HCT116 (cell line): ENCODE measurements around the gene PPP1R1C. TPM values are rescaled to one million over a fixed set of nuclear protein-coding genes. Genes with fewer than 3 reads are reported as not detected.

Experiments
- ATAC-seq: fragments of 200-7000 bp; cut with Tn5 transposase; 2 replicates; pipeline ENCODE4 v1.9.1; 2020; ENCODE audit warnings: mild to moderate bottlenecking, moderate library complexity
- BruUV-seq: library from RNA; stranded (reverse); fragments of 400-500 nt; replicated peaks from 2 replicates; lab custom pipeline; 2021; lab: Mats Ljungman, UMichigan
- CTCF ChIA-PET: fragments of 300-600 bp; sonication (Branson Sonifier 250); formaldehyde crosslinking; loops from one replicate; lab custom pipeline; 2021; ENCODE audit warnings: antibody characterized with exemption; lab: Charles Lee
- POLR2A ChIA-PET: fragments of 300-600, 350-600 bp; sonication (Branson Sonifier 250); formaldehyde crosslinking; loops from one replicate; lab custom pipeline; 2021; ENCODE audit warnings: antibody characterized with exemption; lab: Charles Lee
- RAD21 ChIA-PET, 2 experiments: fragments of 300-600 bp; sonication (Branson Sonifier 250); formaldehyde crosslinking; loops; one replicate each; lab custom pipeline; 2023; ENCODE audit warnings: low total read pairs in 2 of 2; ENCODE audit not compliant: uncharacterized antibody in 2 of 2, unreplicated experiment in 2 of 2, low non-redundant PET in 1 of 2; lab: Charles Lee
- DNase-seq: peaks from one replicate; pipeline ENCODE4 v3.0.0-alpha.2; 2010; ENCODE audit warnings: low read depth, low spot score
- H2AFZ ChIP-seq: fragments of 200-600 bp; shearing (Covaris generic), sonication (generic); 2 replicates; pipeline ENCODE4 v1.6.1; 2017; ENCODE audit warnings: low read depth, mixed run types, mixed read lengths, antibody characterized with exemption, low read length; ENCODE audit not compliant: poor library complexity, severe bottlenecking
- H3K27ac ChIP-seq: 2 replicates; pipeline ENCODE4 v1.5.1; 2012; ENCODE audit warnings: low read depth, low read length
- H3K27me3 ChIP-seq: fragments of 200-600 bp; sonication (generic); 2 replicates; pipeline ENCODE4 v1.6.1; 2016; ENCODE audit warnings: mixed run types, low read length, mixed read lengths; ENCODE audit not compliant: insufficient read depth
- H3K36me3 ChIP-seq, 2 experiments: fragments of 200-500 bp in 1 of 2; fragments of 200-600 bp in 1 of 2; sonication (Bioruptor generic) in 1 of 2; sonication (generic) in 1 of 2; 2 replicates each; pipeline versions ENCODE4 v1.5.1 to v1.6.1; 2014 to 2016; ENCODE audit warnings: low read length in 2 of 2, inconsistent platforms in 1 of 2, mixed read lengths in 1 of 2, mixed run types in 1 of 2; ENCODE audit not compliant: insufficient read depth in 2 of 2, control insufficient read depth in 1 of 2
- H3K4me1 ChIP-seq, 2 experiments: fragments of 200-600 bp in 1 of 2; sonication (generic) in 1 of 2; 2 replicates each; pipeline versions ENCODE4 v1.5.1 to v1.6.1; 2012 to 2017; ENCODE audit warnings: low read length in 2 of 2, inconsistent platforms in 1 of 2, mild to moderate bottlenecking in 1 of 2, mixed read lengths in 1 of 2, mixed run types in 1 of 2, moderate library complexity in 1 of 2; ENCODE audit not compliant: insufficient read depth in 2 of 2, control insufficient read depth in 1 of 2
- H3K4me2 ChIP-seq: fragments of 200-600 bp; sonication (generic); 2 replicates; pipeline ENCODE4 v1.6.1; 2017; ENCODE audit warnings: mixed run types, low read length, mixed read lengths
- H3K4me3 ChIP-seq, 2 experiments: fragments of 200-600 bp in 1 of 2; sonication (generic) in 1 of 2; replicated peaks in 1 of 2; 2 replicates each; pipeline ENCODE4 v1.5.1; 2011 to 2016; ENCODE audit warnings: low read length in 2 of 2, control low read depth in 1 of 2, low read depth in 1 of 2, mild to moderate bottlenecking in 1 of 2, mixed read lengths in 1 of 2, mixed run types in 1 of 2
- H3K79me2 ChIP-seq: fragments of 200-600 bp; sonication (generic); 2 replicates; pipeline ENCODE4 v1.6.1; 2017; ENCODE audit warnings: mild to moderate bottlenecking, mixed run types, low read length, moderate library complexity, mixed read lengths; ENCODE audit not compliant: insufficient read depth
- H3K9ac ChIP-seq: fragments of 200-600 bp; sonication (generic); 2 replicates; pipeline ENCODE4 v1.6.1; 2016; ENCODE audit warnings: low read length, mixed read lengths
- H3K9me2 ChIP-seq: fragments of 200-600 bp; sonication (generic), shearing (Covaris generic); 2 replicates; pipeline ENCODE4 v1.6.1; 2017; ENCODE audit warnings: mixed run types, mild to moderate bottlenecking, moderate library complexity; ENCODE audit not compliant: insufficient read depth
- H3K9me3 ChIP-seq, 2 experiments: fragments of 200-500 bp in 1 of 2; fragments of 200-600 bp in 1 of 2; sonication (Bioruptor generic) in 1 of 2; sonication (generic) in 1 of 2; 2 replicates each; pipeline ENCODE4 v1.6.1; 2014 to 2017; ENCODE audit warnings: low read length in 2 of 2, mixed read lengths in 2 of 2, inconsistent platforms in 1 of 2, low read depth in 1 of 2, mild to moderate bottlenecking in 1 of 2, mixed run types in 1 of 2, moderate library complexity in 1 of 2; ENCODE audit not compliant: control insufficient read depth in 1 of 2, insufficient read depth in 1 of 2
- H4K20me1 ChIP-seq: fragments of 200-600 bp; sonication (generic), shearing (Covaris generic); 2 replicates; pipeline ENCODE4 v1.6.1; 2017; ENCODE audit warnings: mixed run types, mild to moderate bottlenecking, moderate library complexity; ENCODE audit not compliant: insufficient read depth
- FOSL1 ChIP-seq: IDR thresholded peaks from 2 replicates; pipeline ENCODE4 v1.6.1; 2012; ENCODE audit warnings: low read depth
- ZFX ChIP-seq: fragments of 450-650 bp; IDR thresholded peaks from 2 replicates; pipeline ENCODE4 v1.6.1; 2017
- intact Hi-C: fragments of 100-400 bp; cut with micrococcal nuclease; formaldehyde crosslinking; loops from 2 replicates; pipeline ENCODE4 v1.10.0; 2022
- total RNA-seq: library from RNA; stranded (reverse); gene quantifications from one replicate; pipeline ENCODE4 v1.2.1, GENCODE V29; 2021; ENCODE audit not compliant: unreplicated experiment
- TF ChIP-seq, protein P1 (sequence below): IDR thresholded peaks from 2 replicates; pipeline ENCODE4 v1.6.1; 2012; ENCODE audit warnings: low read depth
- TF ChIP-seq, protein P2 (sequence below): IDR thresholded peaks from 2 replicates; pipeline ENCODE4 v1.6.1; 2012

The PPP1R1C gene
- total RNA-seq, 1 experiment from 2014 or later: 17.8 TPM

DNA sequence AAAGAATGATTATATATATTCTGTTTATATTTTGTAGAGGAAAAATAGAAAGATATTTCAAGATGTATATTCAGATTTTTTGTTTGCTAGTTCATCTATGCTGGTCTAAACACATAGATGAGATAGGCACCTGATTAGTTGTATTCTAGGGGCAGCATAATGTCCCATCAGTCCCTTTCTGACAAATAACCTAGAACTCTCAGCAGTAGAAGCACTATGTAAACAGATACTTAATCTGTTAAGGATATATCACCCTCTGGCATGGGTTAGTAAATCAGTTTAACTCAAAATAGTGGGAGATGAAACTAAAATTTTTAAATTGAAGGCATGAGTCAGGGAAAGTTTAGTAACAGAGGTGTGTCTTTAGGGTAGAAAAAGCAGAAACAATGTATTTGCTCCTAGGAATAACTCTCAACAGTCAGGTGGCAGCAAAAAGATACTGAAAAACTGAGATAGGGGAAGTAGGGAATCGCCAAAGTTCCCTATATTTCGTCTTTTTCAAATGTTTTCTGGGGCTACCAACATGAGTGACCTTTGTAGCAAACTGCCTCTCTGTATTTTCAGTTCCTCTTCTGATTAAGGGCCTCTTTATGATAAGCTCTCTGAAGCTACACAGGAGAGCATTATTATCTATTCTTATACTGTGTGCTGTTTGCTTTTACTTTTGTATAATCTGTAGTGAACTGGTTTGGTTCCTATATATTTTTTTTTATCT is 5.7 kb downstream of the PPP1R1C start (continued):
- TF ChIP-seq, protein P1, sequence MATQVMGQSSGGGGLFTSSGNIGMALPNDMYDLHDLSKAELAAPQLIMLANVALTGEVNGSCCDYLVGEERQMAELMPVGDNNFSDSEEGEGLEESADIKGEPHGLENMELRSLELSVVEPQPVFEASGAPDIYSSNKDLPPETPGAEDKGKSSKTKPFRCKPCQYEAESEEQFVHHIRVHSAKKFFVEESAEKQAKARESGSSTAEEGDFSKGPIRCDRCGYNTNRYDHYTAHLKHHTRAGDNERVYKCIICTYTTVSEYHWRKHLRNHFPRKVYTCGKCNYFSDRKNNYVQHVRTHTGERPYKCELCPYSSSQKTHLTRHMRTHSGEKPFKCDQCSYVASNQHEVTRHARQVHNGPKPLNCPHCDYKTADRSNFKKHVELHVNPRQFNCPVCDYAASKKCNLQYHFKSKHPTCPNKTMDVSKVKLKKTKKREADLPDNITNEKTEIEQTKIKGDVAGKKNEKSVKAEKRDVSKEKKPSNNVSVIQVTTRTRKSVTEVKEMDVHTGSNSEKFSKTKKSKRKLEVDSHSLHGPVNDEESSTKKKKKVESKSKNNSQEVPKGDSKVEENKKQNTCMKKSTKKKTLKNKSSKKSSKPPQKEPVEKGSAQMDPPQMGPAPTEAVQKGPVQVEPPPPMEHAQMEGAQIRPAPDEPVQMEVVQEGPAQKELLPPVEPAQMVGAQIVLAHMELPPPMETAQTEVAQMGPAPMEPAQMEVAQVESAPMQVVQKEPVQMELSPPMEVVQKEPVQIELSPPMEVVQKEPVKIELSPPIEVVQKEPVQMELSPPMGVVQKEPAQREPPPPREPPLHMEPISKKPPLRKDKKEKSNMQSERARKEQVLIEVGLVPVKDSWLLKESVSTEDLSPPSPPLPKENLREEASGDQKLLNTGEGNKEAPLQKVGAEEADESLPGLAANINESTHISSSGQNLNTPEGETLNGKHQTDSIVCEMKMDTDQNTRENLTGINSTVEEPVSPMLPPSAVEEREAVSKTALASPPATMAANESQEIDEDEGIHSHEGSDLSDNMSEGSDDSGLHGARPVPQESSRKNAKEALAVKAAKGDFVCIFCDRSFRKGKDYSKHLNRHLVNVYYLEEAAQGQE: no peak

DNA sequence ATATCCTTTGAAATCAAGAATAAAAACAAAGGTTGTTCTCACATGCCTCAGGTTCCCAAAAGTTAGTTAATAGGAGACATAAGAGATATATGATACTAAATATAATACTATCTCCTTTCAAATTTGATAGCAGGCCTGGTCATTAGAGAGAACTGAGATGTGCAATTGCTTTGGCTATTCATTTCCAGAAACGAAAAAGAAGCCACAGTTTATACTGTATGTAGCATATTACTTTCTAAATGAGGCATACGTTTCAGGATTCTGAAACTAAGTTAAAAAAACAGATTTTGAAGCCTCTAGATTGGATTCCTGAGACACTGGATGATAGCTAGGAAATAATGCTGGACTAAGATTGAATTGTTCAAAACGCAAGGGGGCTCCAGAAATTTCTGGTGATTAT is 7.1 kb downstream of the PPP1R1C start:
- intact Hi-C loops: no loop called here
- H3K36me3 ChIP-seq: no peaks in the 10 kb centered on the region
- H3K4me2 ChIP-seq: no peak overlapping the region
- H3K9me2 ChIP-seq: no peaks in the 10 kb centered on the region
- no peak overlapping the region for H2AFZ ChIP-seq
- no peaks in the 10 kb centered on the region for H3K79me2 ChIP-seq
- ATAC-seq: no peak
- no peaks in the 10 kb centered on the region for H3K9me3 ChIP-seq
- ChIA-PET RAD21 (no interaction called here), CTCF (no interaction called here), POLR2A (no interaction called here)
- no peaks in the 10 kb centered on the region for H3K27me3 ChIP-seq
- no peak overlapping the region for H3K9ac ChIP-seq
- peaks cover 0 to 4% of the 10 kb centered on the region in 2 experiments; a peak in 1 of 4 replicates for H3K4me1 ChIP-seq
- H3K4me3 ChIP-seq: no peak overlapping the region
- H3K27ac ChIP-seq: no peak overlapping the region
- no peaks in the 10 kb centered on the region for H4K20me1 ChIP-seq
- TF ChIP-seq, protein P2, sequence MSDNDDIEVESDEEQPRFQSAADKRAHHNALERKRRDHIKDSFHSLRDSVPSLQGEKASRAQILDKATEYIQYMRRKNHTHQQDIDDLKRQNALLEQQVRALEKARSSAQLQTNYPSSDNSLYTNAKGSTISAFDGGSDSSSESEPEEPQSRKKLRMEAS: no peak
- TF ChIP-seq FOSL1: no peak
- no peak for TF ChIP-seq ZFX
- DNase-seq: no peak
- no TSS peak for BruUV-seq
